K562 (cell line): ENCODE measurements around the gene FCGR3B. TPM values are rescaled to one million over a fixed set of nuclear protein-coding genes. Genes with fewer than 3 reads are reported as not detected.
"Not testable (repeated sequence)": the region's sequence is repeated elsewhere in the genome, so short reads cannot be mapped to it uniquely, and the experiment has no call there.

ENCODE experiments used
- ARID1B ChIP-seq: fragments of 450-650 bp; IDR thresholded peaks from 2 replicates; pipeline ENCODE4 v1.6.1; 2016; ENCODE audit warnings: antibody characterized with exemption, mild to moderate bottlenecking, inconsistent platforms
- BRD9 ChIP-seq: fragments of 450-650 bp; IDR thresholded peaks from 2 replicates; pipeline ENCODE4 v1.6.1; 2018; ENCODE audit warnings: low read depth; ENCODE audit not compliant: partially characterized antibody
- CBFA2T3 ChIP-seq: fragments of 450-650 bp; IDR thresholded peaks from 2 replicates; pipeline ENCODE4 v1.6.1; 2017
- MYC ChIP-seq, 2 experiments: fragments of 250-450 bp in 1 of 2; sonication (Bioruptor Pico) in 1 of 2; IDR thresholded peaks; 2 replicates each; pipeline versions ENCODE4 v1.5.1 to v1.6.1; 2012 to 2021; ENCODE audit warnings: low read depth in 2 of 2, borderline replicate concordance in 1 of 2, improper control_type of control experiment in 1 of 2, low read length in 1 of 2, mild to moderate bottlenecking in 1 of 2, moderate library complexity in 1 of 2
- RCOR1 ChIP-seq, 2 experiments: IDR thresholded peaks; 2 replicates each; pipeline ENCODE4 v1.6.1; 2012; ENCODE audit warnings: low read depth in 2 of 2, low read length in 2 of 2, borderline replicate concordance in 1 of 2, improper control_type of control experiment in 1 of 2
- SMARCA4 ChIP-seq: fragments of 450-650 bp; IDR thresholded peaks from 2 replicates; pipeline ENCODE4 v1.6.1; 2016
- SOX6 ChIP-seq: fragments of 450-650 bp; IDR thresholded peaks from 2 replicates; pipeline ENCODE4 v1.6.1; 2014; ENCODE audit warnings: mild to moderate bottlenecking
- TBL1XR1 ChIP-seq, 2 experiments: IDR thresholded peaks; 2 replicates each; pipeline ENCODE4 v1.6.1; 2012; ENCODE audit warnings: improper control_type of control experiment in 2 of 2, low read length in 2 of 2, mild to moderate bottlenecking in 1 of 2
- TCF3 ChIP-seq: sonication (generic); formaldehyde crosslinking; IDR thresholded peaks from 2 replicates; pipeline ENCODE4 v1.4.0; 2020; ENCODE audit warnings: mild to moderate bottlenecking, missing genetic modification reagents
- polyA plus RNA-seq, 8 experiments: library from polyadenylated mRNA; depleted of rRNA in 4 of 8; stranded (reverse) in 5 of 8; unstranded in 3 of 8; fragments of >200 nt; fragmentation: Nextera tagmentation in 2 of 8; fragmentation: Illumina TruSeq in 1 of 8; extraction: Ambion mirVana in 2 of 8; extraction: Trizol in 1 of 8; gene quantifications; 2 replicates each; pipeline versions ENCODE4 v1.2.1 to v1.2.3, GENCODE V29; 2011 to 2014; ENCODE audit warnings: inconsistent platforms in 1 of 8, missing spikeins in 1 of 8
- total RNA-seq, 7 experiments: library from RNA; depleted of rRNA in 6 of 7; stranded (reverse); fragments of >200 nt in 6 of 7; fragmentation: Illumina TruSeq in 2 of 7; extraction: Trizol in 2 of 7; gene quantifications; 2 replicates each; pipeline versions ENCODE4 v1.2.1 to v1.2.3, GENCODE V29; 2011 to 2021; ENCODE audit warnings: low replicate concordance in 1 of 7
- TF ChIP-seq, protein P1 (sequence below): IDR thresholded peaks from 2 replicates; pipeline ENCODE4 v1.6.1; 2012; ENCODE audit warnings: low read depth, low read length, improper control_type of control experiment, borderline replicate concordance

FCGR3B gene
- total and polyA plus RNA-seq, 9 of the 15 experiments (the other 6 are each of a cell fraction or from before 2014, with no cell fraction given), result 0.18 to 1.1 (median 0.40) TPM

DNA sequence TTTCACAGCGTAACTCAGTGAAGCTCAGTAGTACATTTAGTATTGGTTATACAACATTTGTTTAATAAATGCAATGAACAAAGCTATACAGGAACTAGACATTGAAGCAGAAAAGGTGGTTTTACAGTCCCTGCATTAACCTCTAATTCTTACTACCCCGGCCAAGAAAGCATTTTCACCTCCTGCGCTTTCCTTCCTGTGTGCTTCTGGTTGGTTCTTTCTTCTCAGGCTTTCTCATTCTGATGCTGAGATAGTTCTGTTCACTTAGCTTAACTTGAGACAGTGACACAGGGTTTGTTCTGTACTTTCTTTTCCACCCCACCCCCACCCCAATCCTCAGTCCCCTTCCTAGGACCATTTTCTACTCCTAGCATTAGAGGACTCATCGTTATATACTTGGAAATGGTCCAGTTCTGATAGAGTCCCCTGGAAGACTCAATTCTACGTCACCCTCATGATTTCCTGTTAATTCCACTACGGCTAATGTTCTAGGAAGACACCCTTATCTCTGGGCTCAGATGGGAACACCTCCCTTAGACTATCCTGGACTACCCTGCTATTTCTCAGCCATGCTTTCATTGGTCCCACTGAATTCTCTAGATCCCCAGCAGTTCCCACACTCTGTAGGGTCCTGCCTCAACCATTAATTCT, 7.5 kb downstream of the FCGR3B start (continued):
- TF ChIP-seq BRD9 (peak; percentile 72), MYC (IDR thresholded peaks at IDR 0.05; ENCODE audit: low read depth, low read length) (peak; percentile 30; the same call in 1 of the 2 replicates), TCF3 (CRISPR knock-in tag) (peak; percentile 79), RCOR1 (IDR thresholded peaks at IDR 0.05; ENCODE audit: borderline replicate concordance in 1 of 2, low read depth in 2 of 2, low read length in 2 of 2) (peak in 1 of 2 experiments; percentile 32; a peak in 1 of 4 replicates), TBL1XR1 (IDR thresholded peaks at IDR 0.05; ENCODE audit: low read length in 2 of 2) (peak in 1 of 2 experiments; percentile 19; a peak in 1 of 4 replicates), CBFA2T3 (peak; percentile 64), ARID1B (peak; percentile 84), SMARCA4 (peak; percentile 57; the same call in 1 of the 2 replicates), SOX6 (peak; percentile 18; the same call in 1 of the 2 replicates)
- not testable (repeated sequence) for TF ChIP-seq MYC (CRISPR knock-in tag; IDR thresholded peaks at IDR 0.05; ENCODE audit: borderline replicate concordance, low read depth)
- TF ChIP-seq, protein P1, sequence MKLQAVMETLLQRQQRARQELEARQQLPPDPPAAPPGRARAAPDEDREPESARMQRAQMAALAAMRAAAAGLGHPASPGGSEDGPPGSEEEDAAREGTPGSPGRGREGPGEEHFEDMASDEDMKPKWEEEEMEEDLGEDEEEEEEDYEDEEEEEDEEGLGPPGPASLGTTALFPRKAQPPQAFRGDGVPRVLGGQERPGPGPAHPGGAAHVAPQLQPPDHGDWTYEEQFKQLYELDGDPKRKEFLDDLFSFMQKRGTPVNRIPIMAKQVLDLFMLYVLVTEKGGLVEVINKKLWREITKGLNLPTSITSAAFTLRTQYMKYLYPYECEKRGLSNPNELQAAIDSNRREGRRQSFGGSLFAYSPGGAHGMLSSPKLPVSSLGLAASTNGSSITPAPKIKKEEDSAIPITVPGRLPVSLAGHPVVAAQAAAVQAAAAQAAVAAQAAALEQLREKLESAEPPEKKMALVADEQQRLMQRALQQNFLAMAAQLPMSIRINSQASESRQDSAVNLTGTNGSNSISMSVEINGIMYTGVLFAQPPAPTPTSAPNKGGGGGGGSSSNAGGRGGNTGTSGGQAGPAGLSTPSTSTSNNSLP, result peak; percentile 96
- TF ChIP-seq, all 486 proteins: peak for 30; not testable (repeated sequence) for 456
